GM23248 (cell line): ENCODE measurements around the gene CCDC80.

Experiments
- EZH2 ChIP-seq: fragments of 200-600 bp; sonication (generic); IDR thresholded peaks from 2 replicates; pipeline ENCODE4 v1.6.1; 2018; ENCODE audit warnings: antibody characterized with exemption, mild to moderate bottlenecking; ENCODE audit not compliant: insufficient read depth, poor library complexity, severe bottlenecking
- EZH2phosphoT487 ChIP-seq: fragments of 200-600 bp; sonication (generic); IDR thresholded peaks from 2 replicates; pipeline ENCODE4 v1.6.1; 2018; ENCODE audit warnings: antibody characterized with exemption, moderate library complexity, mild to moderate bottlenecking, low read depth; ENCODE audit not compliant: insufficient read depth

DNA sequence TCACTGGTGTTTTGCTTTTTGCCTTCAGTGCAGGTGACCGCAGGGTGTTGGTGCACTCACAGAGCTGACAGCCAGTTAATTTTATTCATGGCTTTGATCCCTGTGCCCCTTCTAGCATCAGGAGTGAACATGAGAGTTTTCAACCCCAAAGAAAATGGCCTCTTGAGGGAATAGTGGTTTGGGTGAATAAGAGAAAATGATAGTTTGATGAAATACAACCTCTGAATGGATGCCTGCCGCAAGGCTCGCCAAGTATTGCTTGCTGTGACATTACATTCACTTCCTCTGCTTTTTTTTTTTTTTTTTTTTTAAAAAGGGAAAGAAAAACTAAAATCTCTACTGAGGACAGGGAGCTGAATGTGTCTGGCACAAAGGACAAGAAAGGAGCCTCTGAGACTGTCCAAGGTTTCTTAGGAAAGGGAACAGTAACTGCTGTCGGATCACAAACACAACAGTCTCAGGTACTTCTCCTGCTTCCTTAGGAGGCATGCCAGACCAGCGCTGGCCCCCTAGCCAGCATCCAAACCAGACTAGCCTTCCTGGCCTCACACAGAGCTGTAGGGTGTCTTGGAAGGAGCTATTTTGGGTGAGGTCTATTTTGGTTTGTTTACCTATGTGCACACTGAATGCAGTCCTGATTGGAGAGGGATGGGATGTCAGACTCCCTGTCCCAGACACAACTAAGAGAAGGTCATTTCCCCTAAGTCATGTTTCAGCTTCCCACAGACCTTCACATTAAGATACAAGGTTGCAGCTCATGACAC is 29.0 kb downstream of the CCDC80 start:
- TF ChIP-seq EZH2 (no peak), EZH2phosphoT487 (no peak)
